Activated T-cell treated with anti-CD3 and anti-CD28 coated beads, Interleukin-2, amount 50 U/mL, for 72 hours (primary cell): Measurements from ENCODE around the gene RASL11B. TPM values are rescaled to one million over a fixed set of nuclear protein-coding genes. Genes with fewer than 3 reads are reported as not detected.

Source experiments
- ATAC-seq, 2 donors: fragments of 150-1000 bp; cut with Tn5 transposase; replicated peaks in 1 of 2; 2 replicates each; pipeline ENCODE4 v1.10.0; 2021; ENCODE audit warnings: moderate library complexity in 2 of 2, mild to moderate bottlenecking in 1 of 2
- DNase-seq, 2 donors: peaks; one replicate each; pipeline ENCODE4 v3.0.0; 2021 to 2022; ENCODE audit warnings: mixed read lengths in 1 of 2
- H3K27ac Mint-ChIP-seq: one replicate; pipeline ENCODE4 v1.8.0; 2022; ENCODE audit warnings: mild to moderate bottlenecking, moderate library complexity, mixed read lengths
- H3K27me3 Mint-ChIP-seq: one replicate; pipeline ENCODE4 v1.8.0; 2022; ENCODE audit warnings: low read depth, mixed read lengths
- H3K36me3 Mint-ChIP-seq, 2 donors: one replicate each; pipeline ENCODE4 v1.8.0; 2022; ENCODE audit warnings: mixed read lengths in 2 of 2, mild to moderate bottlenecking in 1 of 2; ENCODE audit not compliant: insufficient read depth in 2 of 2
- H3K4me1 Mint-ChIP-seq: one replicate; pipeline ENCODE4 v1.8.0; 2022; ENCODE audit warnings: low read depth, mixed read lengths
- H3K4me3 Mint-ChIP-seq, 2 donors: one replicate each; pipeline ENCODE4 v1.8.0; 2022; ENCODE audit warnings: mild to moderate bottlenecking in 2 of 2, mixed read lengths in 2 of 2, moderate library complexity in 2 of 2
- H3K9me3 Mint-ChIP-seq, 2 donors: one replicate each; pipeline ENCODE4 v1.8.0; 2022; ENCODE audit warnings: mixed read lengths in 2 of 2
- total RNA-seq, 2 donors: library from RNA; stranded (reverse); gene quantifications; one replicate each; pipeline ENCODE4 v1.2.3, GENCODE V29; 2022

The RASL11B gene
- total RNA-seq, 2 donors from 2014 or later, result 0.48 to 1.4 TPM

GRCh38 chr4:52869656-52870055 lies 7.5 kb downstream of the RASL11B start:
- Mint-ChIP-seq H3K27me3 (no peaks in the 10 kb centered on the region), H3K9me3 (no peaks in the 10 kb centered on the region), H3K36me3 (peaks cover 4 to 10% of the 10 kb centered on the region in 2 donors), H3K27ac (no peak overlapping the region), H3K4me1 (no peaks in the 10 kb centered on the region), H3K4me3 (no peak overlapping the region)
- no peak for DNase-seq
- no peak for ATAC-seq

GRCh38 chr4:52870225-52870624 lies 8.1 kb downstream of the RASL11B start:
- DNase-seq (no peak), ATAC-seq (no peak)
- no peaks in the 10 kb centered on the region for H3K9me3 Mint-ChIP-seq
- H3K27me3 Mint-ChIP-seq, result no peaks in the 10 kb centered on the region
- H3K4me3 Mint-ChIP-seq, result no peak overlapping the region
- H3K27ac Mint-ChIP-seq, result no peak overlapping the region
- H3K4me1 Mint-ChIP-seq, result no peaks in the 10 kb centered on the region
- H3K36me3 Mint-ChIP-seq, result peaks cover 4 to 10% of the 10 kb centered on the region in 2 donors

DNA sequence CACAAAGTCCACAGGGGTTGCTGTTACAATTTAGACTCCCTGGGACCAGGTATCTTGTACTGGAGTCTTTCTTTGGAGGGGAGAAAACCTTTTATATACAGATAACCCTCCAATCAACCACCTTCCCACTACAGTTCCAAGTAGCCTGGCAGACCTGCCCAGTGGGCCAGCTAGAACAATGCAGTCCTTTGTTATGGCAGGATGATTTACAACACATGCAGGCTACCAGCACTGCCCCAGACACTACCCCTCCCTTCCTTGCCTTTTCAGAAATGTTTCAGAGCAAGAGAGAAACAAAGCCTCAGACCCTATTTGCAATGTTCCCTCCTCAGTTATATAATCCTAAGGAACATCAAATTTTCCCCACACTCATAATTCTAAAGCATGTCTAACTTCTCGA lies 11.1 kb downstream of the RASL11B start:
- DNase-seq (no peak), ATAC-seq (no peak)
- Mint-ChIP-seq H3K9me3 (no peaks in the 10 kb centered on the region), H3K4me3 (no peak overlapping the region), H3K27me3 (no peaks in the 10 kb centered on the region), H3K36me3 (peaks cover 2 to 10% of the 10 kb centered on the region in 2 donors), H3K27ac (no peak overlapping the region), H3K4me1 (peaks cover 25% of the 10 kb centered on the region)

DNA sequence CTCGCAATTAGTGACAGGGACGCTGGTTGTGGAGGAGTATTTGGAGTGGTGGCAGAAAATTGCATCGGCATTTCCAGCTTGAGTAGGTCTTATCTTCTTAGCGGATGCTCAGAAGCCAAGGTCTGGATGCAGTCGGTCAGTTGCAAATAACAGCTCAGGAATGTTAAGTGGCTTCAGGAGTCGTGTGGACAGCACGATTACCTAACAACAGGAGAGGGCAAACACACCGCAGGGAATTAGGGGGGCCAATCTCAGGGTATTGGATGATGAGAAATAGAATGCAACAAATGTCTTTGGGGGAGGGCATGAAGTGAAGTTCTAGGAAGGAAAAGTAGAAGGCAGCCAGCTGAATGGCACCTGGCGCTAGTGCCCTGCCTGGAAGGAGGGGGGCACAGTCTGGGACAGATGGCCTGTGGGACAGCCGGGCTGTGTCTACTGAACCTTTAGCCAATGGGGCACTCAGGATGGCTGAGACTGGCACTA lies 11.8 kb downstream of the RASL11B start:
- H3K9me3 Mint-ChIP-seq, result no peaks in the 10 kb centered on the region
- H3K36me3 Mint-ChIP-seq, result peaks cover 2 to 10% of the 10 kb centered on the region in 2 donors
- no peak overlapping the region for H3K27ac Mint-ChIP-seq
- ATAC-seq (no peak), DNase-seq (no peak)
- H3K4me1 Mint-ChIP-seq, result peaks cover 25% of the 10 kb centered on the region
- H3K4me3 Mint-ChIP-seq, result no peak overlapping the region
- H3K27me3 Mint-ChIP-seq, result no peaks in the 10 kb centered on the region

GRCh38 chr4:52874948-52875347 lies 12.8 kb downstream of the RASL11B start:
- Mint-ChIP-seq H3K27me3 (no peaks in the 10 kb centered on the region), H3K36me3 (peaks cover 2 to 10% of the 10 kb centered on the region in 2 donors), H3K4me3 (no peak overlapping the region), H3K4me1 (peaks cover 25% of the 10 kb centered on the region), H3K9me3 (no peaks in the 10 kb centered on the region), H3K27ac (no peak overlapping the region)
- DNase-seq (no peak), ATAC-seq (no peak)

GRCh38 chr4:52876069-52876468 lies 14.0 kb downstream of the RASL11B start:
- no peaks in the 10 kb centered on the region for H3K9me3 Mint-ChIP-seq
- DNase-seq (no peak), ATAC-seq (peak in 1 of 2 donors; percentile 22)
- peaks cover 25% of the 10 kb centered on the region for H3K4me1 Mint-ChIP-seq
- H3K27ac Mint-ChIP-seq, result no peak overlapping the region
- H3K27me3 Mint-ChIP-seq, result no peaks in the 10 kb centered on the region
- H3K36me3 Mint-ChIP-seq, result peaks cover 2 to 8% of the 10 kb centered on the region in 2 donors
- no peak overlapping the region for H3K4me3 Mint-ChIP-seq

DNA sequence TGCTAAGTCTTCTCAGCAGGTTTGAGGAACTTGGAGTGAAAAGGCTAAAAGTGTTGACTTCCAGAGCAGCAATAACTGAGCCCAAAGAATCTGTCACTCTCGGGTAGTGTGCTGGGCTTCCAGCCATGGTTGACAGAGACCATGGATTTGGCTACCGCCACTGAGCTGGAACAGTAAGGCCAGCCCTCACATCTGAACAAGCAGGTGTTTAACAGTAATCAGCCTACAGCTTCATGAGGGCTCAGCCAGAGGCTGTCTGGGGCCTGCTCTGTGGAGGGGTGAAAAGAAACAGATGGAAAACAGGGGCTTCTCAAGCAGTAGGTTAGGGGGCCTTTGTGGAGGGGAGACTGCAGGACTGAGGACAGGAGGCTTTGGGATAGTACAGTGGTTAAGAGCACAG lies 14.9 kb downstream of the RASL11B start:
- peaks cover 29% of the 10 kb centered on the region for H3K4me1 Mint-ChIP-seq
- H3K4me3 Mint-ChIP-seq, result no peak overlapping the region
- ATAC-seq (no peak), DNase-seq (no peak)
- no peaks in the 10 kb centered on the region for H3K27me3 Mint-ChIP-seq
- no peaks in the 10 kb centered on the region for H3K9me3 Mint-ChIP-seq
- H3K36me3 Mint-ChIP-seq, result peaks cover 2 to 11% of the 10 kb centered on the region in 2 donors
- no peak overlapping the region for H3K27ac Mint-ChIP-seq

- Mint-ChIP-seq H3K9me3 (no peaks in the 10 kb centered on the region), H3K36me3 (peaks cover 2 to 7% of the 10 kb centered on the region in 2 donors), H3K27me3 (no peaks in the 10 kb centered on the region), H3K4me1 (peaks cover 29% of the 10 kb centered on the region), H3K4me3 (no peak overlapping the region), H3K27ac (no peak overlapping the region)
- ATAC-seq (no peak), DNase-seq (no peak)
Measured at GRCh38 chr4:52877694-52878093, 15.6 kb downstream of the RASL11B start.

DNA sequence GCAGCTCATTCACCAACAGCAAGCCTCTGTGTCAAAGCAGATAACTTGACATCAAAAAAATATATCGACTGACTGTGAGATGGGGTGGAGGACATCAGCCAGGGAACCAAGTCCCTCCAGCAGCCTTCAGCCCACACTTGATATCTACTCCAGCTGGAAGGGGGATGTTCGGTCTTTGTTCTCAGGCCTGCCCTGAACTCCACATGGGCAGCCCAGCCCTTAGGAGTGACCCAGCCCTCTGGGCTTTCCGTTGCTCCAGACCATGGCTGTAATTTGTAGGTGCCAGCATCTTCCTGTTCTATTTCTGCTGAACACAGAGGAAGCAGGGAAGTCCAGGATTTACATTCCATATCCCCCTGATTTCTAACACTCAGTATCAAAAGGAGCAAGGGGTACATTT lies 17.4 kb downstream of the RASL11B start:
- peaks cover 29% of the 10 kb centered on the region for H3K4me1 Mint-ChIP-seq
- no peaks in the 10 kb centered on the region for H3K27me3 Mint-ChIP-seq
- ATAC-seq (no peak), DNase-seq (no peak)
- no peak overlapping the region for H3K4me3 Mint-ChIP-seq
- H3K27ac Mint-ChIP-seq, result no peak overlapping the region
- H3K36me3 Mint-ChIP-seq, result peaks cover 4 to 5% of the 10 kb centered on the region in 2 donors
- H3K9me3 Mint-ChIP-seq, result no peaks in the 10 kb centered on the region

DNA sequence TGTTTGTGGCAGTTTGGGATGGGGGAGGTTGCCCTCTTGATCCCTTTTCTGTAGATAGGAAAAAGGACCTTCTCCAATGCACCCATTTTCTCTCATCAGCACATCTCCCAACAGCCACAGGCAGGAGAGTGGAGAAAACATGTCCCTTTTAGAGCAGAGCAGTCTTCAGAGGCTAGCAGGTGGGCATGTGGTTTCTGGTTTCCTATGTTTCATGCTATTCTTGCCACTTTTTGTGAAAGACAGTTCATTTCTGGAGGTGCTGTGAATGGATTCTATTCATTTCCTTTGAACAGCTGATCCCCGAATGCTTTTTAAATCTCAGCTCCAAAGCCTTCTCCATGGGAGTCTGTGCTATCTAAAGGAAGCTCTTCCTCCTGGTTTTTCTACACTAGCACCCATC lies 18.9 kb downstream of the RASL11B start:
- DNase-seq, result no peak
- no peaks in the 10 kb centered on the region for H3K9me3 Mint-ChIP-seq
- H3K36me3 Mint-ChIP-seq, result peaks cover 6% of the 10 kb centered on the region in 2 donors
- peaks cover 27% of the 10 kb centered on the region for H3K4me1 Mint-ChIP-seq
- no peak overlapping the region for H3K4me3 Mint-ChIP-seq
- no peak overlapping the region for H3K27ac Mint-ChIP-seq
- H3K27me3 Mint-ChIP-seq, result no peaks in the 10 kb centered on the region
- no peak for ATAC-seq

DNA sequence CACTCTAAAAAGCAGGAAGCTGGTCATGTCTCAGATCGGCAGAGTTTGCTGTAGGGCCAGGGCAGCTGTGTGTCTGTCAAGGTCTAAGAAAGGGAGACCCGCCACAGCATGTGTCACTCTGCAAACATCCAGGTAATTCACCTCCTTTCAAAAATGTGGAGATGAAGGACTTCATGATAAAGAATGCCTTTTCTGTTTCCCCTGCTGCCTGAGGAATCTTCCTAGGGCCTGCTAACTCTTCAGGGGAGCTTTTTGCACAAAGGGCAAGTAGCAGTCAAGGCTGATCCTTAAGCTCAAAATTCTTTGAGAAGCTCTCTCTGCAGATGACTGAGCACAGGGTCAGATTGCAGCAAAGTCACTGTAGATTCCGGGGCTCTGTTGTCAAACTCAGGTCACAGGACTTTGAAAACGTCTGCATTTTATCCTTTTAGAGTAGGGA lies 21.1 kb downstream of the RASL11B start:
- H3K27ac Mint-ChIP-seq, result no peak overlapping the region
- peaks cover 5% of the 10 kb centered on the region for H3K4me1 Mint-ChIP-seq
- H3K36me3 Mint-ChIP-seq, result peaks cover 7 to 12% of the 10 kb centered on the region in 2 donors
- H3K27me3 Mint-ChIP-seq, result no peaks in the 10 kb centered on the region
- DNase-seq (no peak), ATAC-seq (no peak)
- H3K9me3 Mint-ChIP-seq, result peaks cover 0 to 1% of the 10 kb centered on the region in 2 donors
- H3K4me3 Mint-ChIP-seq, result no peak overlapping the region

- no peak overlapping the region for H3K4me3 Mint-ChIP-seq
- peaks cover 14 to 16% of the 10 kb centered on the region in 2 donors for H3K36me3 Mint-ChIP-seq
- peaks cover 10% of the 10 kb centered on the region for H3K4me1 Mint-ChIP-seq
Measured at GRCh38 chr4:52883707-52884669, 21.9 kb downstream of the RASL11B start.

GRCh38 chr4:52884994-52885393 lies 22.9 kb downstream of the RASL11B start:
- DNase-seq (no peak), ATAC-seq (no peak)
- no peak overlapping the region for H3K27ac Mint-ChIP-seq
- H3K36me3 Mint-ChIP-seq, result peaks cover 18 to 19% of the 10 kb centered on the region in 2 donors
- no peaks in the 10 kb centered on the region for H3K27me3 Mint-ChIP-seq
- H3K9me3 Mint-ChIP-seq, result peaks cover 5 to 6% of the 10 kb centered on the region in 2 donors
- H3K4me3 Mint-ChIP-seq, result no peak overlapping the region
- peaks cover 18% of the 10 kb centered on the region for H3K4me1 Mint-ChIP-seq

More at GRCh38 chr4:52883707-52884669, 21.9 kb downstream of the RASL11B start:
- H3K27me3 Mint-ChIP-seq, result no peaks in the 10 kb centered on the region
- ATAC-seq (peak in 1 of 2 donors; percentile 33), DNase-seq (no peak)
- peaks cover 5 to 6% of the 10 kb centered on the region in 2 donors for H3K9me3 Mint-ChIP-seq
- no peak overlapping the region for H3K27ac Mint-ChIP-seq
